ENCODE results near the gene GCAT. TPM values are rescaled to one million over a fixed set of nuclear protein-coding genes. Genes with fewer than 3 reads are reported as not detected.

The GCAT gene
- total and polyA plus RNA-seq, 9 of the 15 experiments (the other 6 are each of a cell fraction or from before 2014, with no cell fraction given): 1.9 to 69.9 (median 26.4) TPM

DNA sequence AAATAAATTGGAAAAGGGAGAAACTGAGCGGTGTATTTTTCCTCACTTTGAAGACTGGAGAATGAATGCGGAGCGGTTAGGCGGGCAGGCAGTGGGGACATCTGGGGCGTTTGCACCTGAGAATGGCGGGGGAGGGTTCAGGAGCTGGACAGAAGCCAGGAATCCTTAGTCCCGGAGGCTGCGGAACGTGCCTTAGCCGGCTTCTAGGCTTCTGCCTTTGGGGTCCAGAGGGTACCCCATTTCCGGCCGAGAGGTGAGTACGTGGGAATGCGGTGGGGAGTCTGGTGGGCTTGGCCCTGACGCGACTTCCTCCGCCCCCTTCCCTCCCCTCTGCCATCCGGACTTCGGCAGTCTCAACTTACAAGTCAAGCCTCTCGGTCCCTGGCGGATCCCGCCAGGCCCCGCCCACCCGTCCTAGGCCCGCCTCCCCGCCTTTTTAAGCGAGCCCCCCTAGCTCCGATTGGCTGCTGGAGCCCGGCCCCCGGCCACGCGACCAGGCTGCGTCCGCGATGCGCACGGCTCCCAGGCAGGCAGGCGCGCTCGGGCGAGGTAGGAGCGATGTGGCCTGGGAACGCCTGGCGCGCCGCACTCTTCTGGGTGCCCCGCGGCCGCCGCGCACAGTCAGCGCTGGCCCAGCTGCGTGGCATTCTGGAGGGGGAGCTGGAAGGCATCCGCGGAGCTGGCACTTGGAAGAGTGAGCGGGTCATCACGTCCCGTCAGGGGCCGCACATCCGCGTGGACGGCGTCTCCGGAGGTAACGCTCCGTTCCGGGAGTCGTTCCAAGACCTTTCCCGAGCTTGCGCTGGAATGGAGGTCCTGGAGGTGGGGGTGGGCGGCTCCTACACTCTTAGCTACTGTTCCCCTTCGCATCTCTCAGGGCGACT is at the start of gene GCAT (continued):
- TF ChIP-seq L3MBTL2 (IDR thresholded peaks at IDR 0.05) (peak; percentile 66), NKRF (IDR thresholded peaks at IDR 0.05; ENCODE audit: borderline replicate concordance) (peak; percentile 84), E2F6 (IDR thresholded peaks at IDR 0.05; ENCODE audit: borderline replicate concordance in 1 of 2, extremely low read depth in 1 of 2, insufficient read depth in 1 of 2, insufficient read length in 1 of 2, low read depth in 1 of 2, low read length in 1 of 2, poor library complexity in 1 of 2, severe bottlenecking in 1 of 2) (peak in 1 of 2 experiments; percentile 36), RBBP5 (IDR thresholded peaks at IDR 0.05; ENCODE audit: borderline replicate concordance, insufficient read depth, low read length, poor library complexity, severe bottlenecking) (peak; percentile 84), NR2F6 (CRISPR knock-in tag; IDR thresholded peaks at IDR 0.05) (no peak), ZSCAN29 (IDR thresholded peaks at IDR 0.05) (peak; percentile 60; the same call in 1 of the 2 replicates), ZNF197 (CRISPR knock-in tag; IDR thresholded peaks at IDR 0.05; ENCODE audit: low read depth) (no peak), ZNF740 (CRISPR knock-in tag; IDR thresholded peaks at IDR 0.05) (no peak; the same call in 1 of the 2 replicates), ZNF740 (tag; IDR thresholded peaks at IDR 0.05) (peak in 1 of 2 experiments; percentile 17; a peak in 1 of 4 replicates), EGR1 (conservative IDR thresholded peaks at IDR 0.05) (peak; percentile 46), TEAD4 (IDR thresholded peaks at IDR 0.05; ENCODE audit: low read length) (no peak), TEAD4 (CRISPR knock-in tag; IDR thresholded peaks at IDR 0.05; ENCODE audit: borderline replicate concordance) (no peak), ZEB2 (IDR thresholded peaks at IDR 0.05) (peak; percentile 40; the same call in 1 of the 2 replicates), FOS (IDR thresholded peaks at IDR 0.05; ENCODE audit: extremely low read depth, insufficient read length) (peak; percentile 47), USF1 (CRISPR knock-in tag; IDR thresholded peaks at IDR 0.05) (peak; percentile 72)
- TF ChIP-seq, protein P1, sequence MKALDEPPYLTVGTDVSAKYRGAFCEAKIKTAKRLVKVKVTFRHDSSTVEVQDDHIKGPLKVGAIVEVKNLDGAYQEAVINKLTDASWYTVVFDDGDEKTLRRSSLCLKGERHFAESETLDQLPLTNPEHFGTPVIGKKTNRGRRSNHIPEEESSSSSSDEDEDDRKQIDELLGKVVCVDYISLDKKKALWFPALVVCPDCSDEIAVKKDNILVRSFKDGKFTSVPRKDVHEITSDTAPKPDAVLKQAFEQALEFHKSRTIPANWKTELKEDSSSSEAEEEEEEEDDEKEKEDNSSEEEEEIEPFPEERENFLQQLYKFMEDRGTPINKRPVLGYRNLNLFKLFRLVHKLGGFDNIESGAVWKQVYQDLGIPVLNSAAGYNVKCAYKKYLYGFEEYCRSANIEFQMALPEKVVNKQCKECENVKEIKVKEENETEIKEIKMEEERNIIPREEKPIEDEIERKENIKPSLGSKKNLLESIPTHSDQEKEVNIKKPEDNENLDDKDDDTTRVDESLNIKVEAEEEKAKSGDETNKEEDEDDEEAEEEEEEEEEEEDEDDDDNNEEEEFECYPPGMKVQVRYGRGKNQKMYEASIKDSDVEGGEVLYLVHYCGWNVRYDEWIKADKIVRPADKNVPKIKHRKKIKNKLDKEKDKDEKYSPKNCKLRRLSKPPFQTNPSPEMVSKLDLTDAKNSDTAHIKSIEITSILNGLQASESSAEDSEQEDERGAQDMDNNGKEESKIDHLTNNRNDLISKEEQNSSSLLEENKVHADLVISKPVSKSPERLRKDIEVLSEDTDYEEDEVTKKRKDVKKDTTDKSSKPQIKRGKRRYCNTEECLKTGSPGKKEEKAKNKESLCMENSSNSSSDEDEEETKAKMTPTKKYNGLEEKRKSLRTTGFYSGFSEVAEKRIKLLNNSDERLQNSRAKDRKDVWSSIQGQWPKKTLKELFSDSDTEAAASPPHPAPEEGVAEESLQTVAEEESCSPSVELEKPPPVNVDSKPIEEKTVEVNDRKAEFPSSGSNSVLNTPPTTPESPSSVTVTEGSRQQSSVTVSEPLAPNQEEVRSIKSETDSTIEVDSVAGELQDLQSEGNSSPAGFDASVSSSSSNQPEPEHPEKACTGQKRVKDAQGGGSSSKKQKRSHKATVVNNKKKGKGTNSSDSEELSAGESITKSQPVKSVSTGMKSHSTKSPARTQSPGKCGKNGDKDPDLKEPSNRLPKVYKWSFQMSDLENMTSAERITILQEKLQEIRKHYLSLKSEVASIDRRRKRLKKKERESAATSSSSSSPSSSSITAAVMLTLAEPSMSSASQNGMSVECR (CRISPR knock-in tag; IDR thresholded peaks at IDR 0.05): peak; percentile 81
